NCI-H748 (cell line): ENCODE measurements around the gene MAPT.

Experiments
- DNase-seq: peaks from one replicate; lab custom pipeline; 2025; ENCODE audit not compliant: unreplicated experiment; lab: John Stamatoyannopoulos, UW

MAPT gene

GRCh38 chr17:46044286-46044928, 150.1 kb downstream of the MAPT start:
- DNase-seq: peak; percentile 74

- no peak for DNase-seq
Measured at GRCh38 chr17:46044989-46045388, 150.6 kb downstream of the MAPT start.

GRCh38 chr17:46045639-46046038, 151.3 kb downstream of the MAPT start:
- no peak for DNase-seq

GRCh38 chr17:46046957-46047356, 152.6 kb downstream of the MAPT start:
- DNase-seq: no peak

GRCh38 chr17:46047398-46047797, 153.0 kb downstream of the MAPT start:
- no peak for DNase-seq

GRCh38 chr17:46047856-46048255, 153.5 kb downstream of the MAPT start:
- DNase-seq: no peak

GRCh38 chr17:46049656-46050055, 155.3 kb downstream of the MAPT start:
- no peak for DNase-seq

- no peak for DNase-seq
Measured at GRCh38 chr17:46053911-46054534, 159.7 kb downstream of the MAPT start.

- no peak for DNase-seq
Measured at GRCh38 chr17:46056800-46057304, 162.5 kb downstream of the MAPT start.

- no peak for DNase-seq
Measured at GRCh38 chr17:46057366-46057765, 163.0 kb downstream of the MAPT start.

GRCh38 chr17:46059486-46059885, 165.1 kb downstream of the MAPT start:
- no peak for DNase-seq

- no peak for DNase-seq
Measured at GRCh38 chr17:46060461-46060860, 166.1 kb downstream of the MAPT start.

GRCh38 chr17:46061435-46061834, 167.1 kb downstream of the MAPT start:
- no peak for DNase-seq

GRCh38 chr17:46063241-46063640, 168.9 kb downstream of the MAPT start:
- no peak for DNase-seq

- DNase-seq: no peak
Measured at GRCh38 chr17:46064460-46064859, 170.1 kb downstream of the MAPT start.

GRCh38 chr17:46071796-46072195, 177.4 kb downstream of the MAPT start:
- no peak for DNase-seq

GRCh38 chr17:46072998-46073397, 178.6 kb downstream of the MAPT start:
- DNase-seq: no peak

- no peak for DNase-seq
Measured at GRCh38 chr17:46074540-46074939, 180.2 kb downstream of the MAPT start.
